Inflammatory macrophage (primary cell): Measurements from ENCODE around the gene RPL12.

ENCODE experiments used
- DNase-seq, 2 donors: peaks; one replicate each; pipeline ENCODE4 v3.0.0-alpha.2; 2020 to 2022

RPL12 gene

GRCh38 chr9:127402401-127403090 is 48.7 kb downstream of the RPL12 start:
- no peak for DNase-seq

GRCh38 chr9:127399736-127400269 is 51.4 kb downstream of the RPL12 start:
- DNase-seq = no peak

GRCh38 chr9:127398715-127399400 is 52.3 kb downstream of the RPL12 start:
- DNase-seq = no peak

GRCh38 chr9:127398275-127398647 is 52.9 kb downstream of the RPL12 start:
- peak in 1 of 2 donors; percentile 10 for DNase-seq
